ENCODE results near the gene ARHGAP45.

ARHGAP45 gene

DNA sequence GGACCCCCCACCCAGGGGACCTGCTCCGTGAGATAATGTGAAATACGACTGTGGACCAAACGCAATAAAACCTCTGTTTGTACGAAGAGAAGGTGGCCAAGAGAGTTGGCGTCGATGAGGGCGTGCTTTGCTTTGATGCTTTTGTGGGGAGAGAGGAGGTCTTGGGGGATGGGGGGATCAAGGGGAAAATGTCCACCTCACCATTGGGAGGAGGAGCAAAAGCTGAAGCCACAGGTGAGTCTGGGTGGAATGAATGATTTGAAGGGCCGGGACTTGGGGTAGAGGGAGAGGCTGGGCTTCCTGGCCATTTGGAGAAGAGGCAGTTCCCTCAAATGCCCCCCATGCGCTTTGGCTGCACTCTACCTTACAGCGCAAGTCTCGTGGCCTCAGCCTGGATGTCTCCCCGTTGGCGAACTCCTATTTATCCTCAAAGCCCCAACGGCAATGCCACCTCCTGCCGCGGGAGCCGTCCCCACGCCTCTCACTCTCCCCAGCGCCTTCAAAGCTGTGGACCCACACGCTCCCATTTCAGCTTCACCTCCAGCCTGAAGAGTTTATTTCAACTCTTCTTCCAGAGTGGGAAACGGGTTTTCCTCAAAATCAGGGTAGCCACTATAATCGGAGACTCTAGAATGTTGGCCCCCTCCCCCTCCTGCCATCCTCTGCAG lies 27.9 kb upstream of the ARHGAP45 start:
- peak; percentile 41 for DNase-seq (ENCODE audit: low spot score)

GRCh38 chr19:1039646-1040475 lies 27.1 kb upstream of the ARHGAP45 start, which contains the start of gene ABCA7:
Gene ABCA7, plus strand, starts transcription at chr19:1040107. Its CDS starts 1,255 bp downstream, at chr19:1041362.
- peak; percentile 98 for DNase-seq (ENCODE audit: low spot score)

DNA sequence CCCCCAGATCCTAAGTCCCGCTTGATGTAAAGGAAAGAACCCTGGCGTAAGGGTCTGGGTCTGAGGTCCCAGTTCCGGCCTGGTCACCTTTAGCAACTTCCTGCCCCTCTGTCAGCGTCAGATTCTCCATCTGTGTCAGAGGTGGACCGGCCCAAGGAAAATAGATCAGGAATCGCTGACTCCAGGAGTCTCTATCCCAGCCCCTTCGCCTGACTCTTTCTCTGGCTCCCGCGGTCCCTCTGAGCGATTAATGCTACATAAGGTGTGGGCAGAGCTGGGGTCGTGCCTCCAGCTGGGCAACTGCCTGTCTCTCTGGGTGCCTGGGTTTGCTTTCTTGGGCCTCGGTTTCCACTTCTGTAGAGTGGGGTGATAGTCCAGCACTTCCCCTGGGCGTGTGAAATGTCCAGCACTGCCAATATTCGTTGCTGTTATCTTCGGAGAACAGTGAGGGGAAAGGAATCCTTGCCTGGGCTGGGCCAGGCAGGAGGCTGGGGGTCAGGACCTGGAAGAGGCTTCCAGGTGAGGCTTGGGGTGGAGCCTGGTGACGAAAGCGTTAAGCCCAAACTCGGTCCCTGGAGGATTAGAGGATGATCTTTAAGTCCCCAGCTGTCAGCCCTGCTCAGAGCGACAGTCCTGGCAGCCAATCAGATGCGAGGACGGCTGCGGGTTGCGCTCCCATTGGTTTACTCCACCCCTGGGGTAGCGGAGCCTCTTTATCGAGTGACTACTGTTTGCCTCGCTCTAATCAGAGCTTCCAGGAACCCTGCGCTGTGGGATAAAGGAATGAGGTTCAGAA lies 26.3 kb upstream of the ARHGAP45 start:
- peak; percentile 96 for DNase-seq (ENCODE audit: low spot score)

DNA sequence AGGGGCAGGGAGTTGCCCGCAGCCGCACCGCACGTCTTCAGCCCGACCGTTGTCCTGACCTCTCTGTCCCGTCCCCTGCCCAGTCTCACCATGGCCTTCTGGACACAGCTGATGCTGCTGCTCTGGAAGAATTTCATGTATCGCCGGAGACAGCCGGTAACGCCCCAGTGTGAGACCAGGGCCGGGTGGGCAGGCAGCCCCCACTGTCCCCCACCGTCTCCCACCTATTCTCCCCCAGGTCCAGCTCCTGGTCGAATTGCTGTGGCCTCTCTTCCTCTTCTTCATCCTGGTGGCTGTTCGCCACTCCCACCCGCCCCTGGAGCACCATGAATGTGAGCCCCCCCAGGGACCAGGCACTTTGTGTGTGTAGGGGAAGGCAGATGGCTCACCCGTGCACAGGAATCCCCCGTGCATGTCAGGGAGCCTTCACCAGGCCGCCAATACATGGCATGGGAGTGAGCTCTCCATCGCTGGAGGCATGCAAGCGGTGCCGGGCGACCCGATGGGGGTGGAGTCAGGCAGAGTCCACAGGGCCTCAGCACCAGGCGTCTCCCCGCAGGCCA lies 25.6 kb upstream of the ARHGAP45 start:
- DNase-seq (ENCODE audit: low spot score): no peak

GRCh38 chr19:1041835-1042685 lies 24.9 kb upstream of the ARHGAP45 start:
- DNase-seq (ENCODE audit: low spot score): no peak

GRCh38 chr19:1042689-1043511 lies 24.1 kb upstream of the ARHGAP45 start:
- DNase-seq (ENCODE audit: low spot score): no peak

GRCh38 chr19:1045247-1045603 lies 21.7 kb upstream of the ARHGAP45 start:
- peak; percentile 65 for DNase-seq (ENCODE audit: low spot score)

GRCh38 chr19:1046117-1046626 lies 20.8 kb upstream of the ARHGAP45 start:
- no peak for DNase-seq (ENCODE audit: low spot score)

DNA sequence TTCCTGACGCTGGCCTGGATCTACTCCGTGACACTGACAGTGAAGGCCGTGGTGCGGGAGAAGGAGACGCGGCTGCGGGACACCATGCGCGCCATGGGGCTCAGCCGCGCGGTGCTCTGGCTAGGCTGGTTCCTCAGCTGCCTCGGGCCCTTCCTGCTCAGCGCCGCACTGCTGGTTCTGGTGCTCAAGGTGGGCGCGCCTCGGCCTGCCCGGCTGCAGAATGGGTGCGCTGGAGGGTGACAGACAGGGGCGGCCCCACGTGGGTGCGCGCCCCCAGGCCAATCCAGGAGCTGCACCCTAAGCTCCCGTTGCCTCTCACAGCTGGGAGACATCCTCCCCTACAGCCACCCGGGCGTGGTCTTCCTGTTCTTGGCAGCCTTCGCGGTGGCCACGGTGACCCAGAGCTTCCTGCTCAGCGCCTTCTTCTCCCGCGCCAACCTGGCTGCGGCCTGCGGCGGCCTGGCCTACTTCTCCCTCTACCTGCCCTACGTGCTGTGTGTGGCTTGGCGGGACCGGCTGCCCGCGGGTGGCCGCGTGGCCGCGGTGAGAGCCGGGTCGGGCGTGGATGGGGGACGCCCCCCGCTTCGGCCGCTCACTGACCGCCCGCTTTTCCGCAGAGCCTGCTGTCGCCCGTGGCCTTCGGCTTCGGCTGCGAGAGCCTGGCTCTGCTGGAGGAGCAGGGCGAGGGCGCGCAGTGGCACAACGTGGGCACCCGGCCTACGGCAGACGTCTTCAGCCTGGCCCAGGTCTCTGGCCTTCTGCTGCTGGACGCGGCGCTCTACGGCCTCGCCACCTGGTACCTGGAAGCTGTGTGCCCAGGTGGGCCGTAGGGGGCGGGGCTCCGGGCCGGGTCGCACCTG lies 19.9 kb upstream of the ARHGAP45 start:
- no peak for DNase-seq (ENCODE audit: low spot score)

DNA sequence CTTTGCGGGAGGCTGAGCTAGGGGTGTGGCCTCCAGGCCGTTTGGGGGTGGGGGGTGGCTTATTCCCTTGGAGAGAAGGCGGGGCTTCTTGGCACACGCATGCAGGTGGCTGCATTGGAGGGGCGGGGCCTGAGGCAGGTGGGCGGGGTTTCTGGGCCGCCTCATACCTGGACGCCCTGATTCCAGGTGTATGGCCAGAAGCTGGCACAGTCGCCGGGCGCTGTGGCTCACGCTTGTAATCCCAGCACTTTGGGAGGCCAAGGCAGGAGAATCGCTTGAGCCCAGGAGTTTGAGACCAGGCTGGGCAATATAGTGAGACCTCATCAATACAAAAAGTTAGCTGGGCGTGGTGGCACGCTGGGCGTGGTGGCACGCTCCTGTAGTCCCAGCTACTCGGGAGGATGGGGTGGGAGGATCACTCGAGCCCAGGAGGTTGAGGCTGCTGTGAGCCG lies 19.2 kb upstream of the ARHGAP45 start:
- no peak for DNase-seq (ENCODE audit: low spot score)

- DNase-seq (ENCODE audit: low spot score): no peak
These were observed 17.9 kb upstream of the ARHGAP45 start for GRCh38 chr19:1049106-1049505.

- DNase-seq (ENCODE audit: low spot score): no peak
These were observed 17.2 kb upstream of the ARHGAP45 start for GRCh38 chr19:1049800-1050199.

DNA sequence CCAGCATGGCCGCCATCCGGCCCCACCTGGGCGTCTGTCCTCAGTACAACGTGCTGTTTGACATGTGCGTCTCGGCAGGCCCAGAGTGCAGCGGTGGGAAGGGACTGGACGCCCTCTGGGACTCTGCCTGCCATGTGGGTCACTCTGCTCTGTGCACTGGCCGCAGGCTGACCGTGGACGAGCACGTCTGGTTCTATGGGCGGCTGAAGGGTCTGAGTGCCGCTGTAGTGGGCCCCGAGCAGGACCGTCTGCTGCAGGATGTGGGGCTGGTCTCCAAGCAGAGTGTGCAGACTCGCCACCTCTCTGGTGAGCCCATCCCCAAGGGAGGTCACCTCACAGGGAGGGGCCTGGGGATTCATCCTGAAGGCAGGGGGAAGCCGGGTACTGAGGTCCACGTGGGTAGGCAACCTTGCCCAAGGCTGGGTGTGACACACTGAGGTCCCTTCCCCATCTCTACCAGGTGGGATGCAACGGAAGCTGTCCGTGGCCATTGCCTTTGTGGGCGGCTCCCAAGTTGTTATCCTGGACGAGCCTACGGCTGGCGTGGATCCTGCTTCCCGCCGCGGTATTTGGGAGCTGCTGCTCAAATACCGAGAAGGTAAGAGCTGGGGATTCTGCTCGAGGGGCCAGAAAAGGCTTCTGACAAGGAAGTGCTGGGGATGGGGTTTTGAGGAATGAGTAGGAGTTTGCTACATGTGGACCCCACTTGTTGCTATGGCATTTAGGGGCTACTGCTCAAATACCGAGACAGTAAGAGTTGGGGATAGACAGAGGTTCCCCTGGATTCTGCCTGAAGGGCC lies 15.8 kb upstream of the ARHGAP45 start:
- no peak for DNase-seq (ENCODE audit: low spot score)

DNA sequence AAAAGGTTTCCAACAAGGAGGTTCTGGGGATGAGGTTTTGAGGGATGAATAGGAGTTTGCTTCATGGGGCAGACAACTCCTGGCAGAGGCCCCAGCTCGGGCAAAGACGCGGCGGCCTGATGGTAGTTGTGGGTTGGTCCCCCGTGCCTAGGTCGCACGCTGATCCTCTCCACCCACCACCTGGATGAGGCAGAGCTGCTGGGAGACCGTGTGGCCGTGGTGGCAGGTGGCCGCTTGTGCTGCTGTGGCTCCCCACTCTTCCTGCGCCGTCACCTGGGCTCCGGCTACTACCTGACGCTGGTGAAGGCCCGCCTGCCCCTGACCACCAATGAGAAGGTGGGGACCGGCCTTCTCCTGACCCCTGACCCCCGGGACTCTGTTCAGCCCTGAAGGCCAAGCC lies 15.2 kb upstream of the ARHGAP45 start:
- no peak for DNase-seq (ENCODE audit: low spot score)

GRCh38 chr19:1052349-1052975 lies 14.5 kb upstream of the ARHGAP45 start:
- DNase-seq (ENCODE audit: low spot score): no peak

DNA sequence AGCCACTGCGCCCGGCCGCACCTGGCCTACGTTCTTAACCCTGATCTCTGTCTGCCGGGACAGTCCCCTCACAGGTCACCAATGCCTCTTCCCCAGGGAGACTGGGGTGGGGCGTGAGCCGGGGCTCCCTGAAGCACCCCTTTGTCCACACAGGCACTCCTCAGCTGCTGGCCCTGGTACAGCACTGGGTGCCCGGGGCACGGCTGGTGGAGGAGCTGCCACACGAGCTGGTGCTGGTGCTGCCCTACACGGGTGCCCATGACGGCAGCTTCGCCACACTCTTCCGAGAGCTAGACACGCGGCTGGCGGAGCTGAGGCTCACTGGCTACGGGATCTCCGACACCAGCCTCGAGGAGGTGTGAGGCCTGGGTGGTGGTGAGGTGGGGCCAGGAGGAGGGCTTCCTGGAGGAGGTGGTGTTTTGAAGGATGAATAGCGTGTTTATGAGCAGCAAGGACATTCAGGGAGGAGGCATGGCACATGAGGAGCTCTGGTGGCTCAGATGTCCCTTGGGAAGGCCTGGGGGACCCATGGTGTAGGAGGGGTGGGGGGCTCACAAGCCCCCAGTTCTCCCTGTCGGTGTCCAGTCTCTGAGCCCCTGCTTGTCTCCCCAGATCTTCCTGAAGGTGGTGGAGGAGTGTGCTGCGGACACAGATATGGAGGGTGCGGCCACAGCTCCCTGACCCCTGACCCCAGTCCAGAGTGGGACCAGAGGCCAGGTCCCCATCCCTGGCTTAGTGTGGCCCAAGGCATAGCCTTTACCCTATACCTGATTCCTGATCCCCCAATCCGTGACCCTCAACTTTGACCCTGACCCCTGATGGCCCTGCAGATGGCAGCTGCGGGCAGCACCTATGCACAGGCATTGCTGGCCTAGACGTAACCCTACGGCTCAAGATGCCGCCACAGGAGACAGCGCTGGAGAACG lies 13.5 kb upstream of the ARHGAP45 start:
- DNase-seq (ENCODE audit: low spot score): no peak

All from cerebellar cortex (tissue), 1 donor.